ENCODE data around the gene ACIN1.

DNA sequence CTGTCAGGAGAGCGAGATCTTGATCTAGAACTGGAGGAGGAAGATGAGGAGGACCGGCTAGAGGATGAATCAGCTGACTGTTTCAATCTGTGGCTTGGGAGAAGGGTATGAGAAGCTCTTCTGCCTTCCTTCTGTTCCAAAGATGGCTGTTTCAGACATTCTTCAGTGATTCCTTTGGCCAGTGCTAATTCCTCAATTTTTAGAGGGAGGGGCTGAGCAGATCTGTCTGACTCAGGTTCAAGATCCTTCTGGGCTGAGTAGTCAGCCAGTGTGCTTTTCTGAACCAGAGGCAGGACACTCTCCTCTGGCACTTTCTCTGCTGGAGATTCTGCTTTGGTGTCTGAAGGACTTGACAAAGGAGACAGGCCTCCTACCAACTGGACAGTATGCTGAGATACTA, 15.2 kb downstream of the ACIN1 start:
- TF ChIP-seq, protein P1, sequence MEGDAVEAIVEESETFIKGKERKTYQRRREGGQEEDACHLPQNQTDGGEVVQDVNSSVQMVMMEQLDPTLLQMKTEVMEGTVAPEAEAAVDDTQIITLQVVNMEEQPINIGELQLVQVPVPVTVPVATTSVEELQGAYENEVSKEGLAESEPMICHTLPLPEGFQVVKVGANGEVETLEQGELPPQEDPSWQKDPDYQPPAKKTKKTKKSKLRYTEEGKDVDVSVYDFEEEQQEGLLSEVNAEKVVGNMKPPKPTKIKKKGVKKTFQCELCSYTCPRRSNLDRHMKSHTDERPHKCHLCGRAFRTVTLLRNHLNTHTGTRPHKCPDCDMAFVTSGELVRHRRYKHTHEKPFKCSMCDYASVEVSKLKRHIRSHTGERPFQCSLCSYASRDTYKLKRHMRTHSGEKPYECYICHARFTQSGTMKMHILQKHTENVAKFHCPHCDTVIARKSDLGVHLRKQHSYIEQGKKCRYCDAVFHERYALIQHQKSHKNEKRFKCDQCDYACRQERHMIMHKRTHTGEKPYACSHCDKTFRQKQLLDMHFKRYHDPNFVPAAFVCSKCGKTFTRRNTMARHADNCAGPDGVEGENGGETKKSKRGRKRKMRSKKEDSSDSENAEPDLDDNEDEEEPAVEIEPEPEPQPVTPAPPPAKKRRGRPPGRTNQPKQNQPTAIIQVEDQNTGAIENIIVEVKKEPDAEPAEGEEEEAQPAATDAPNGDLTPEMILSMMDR (conservative IDR thresholded peaks at IDR 0.05) = no peak
- no peak for TF ChIP-seq ZFX (IDR thresholded peaks at IDR 0.05)

Data from C4-2B (cell line).